HT-29 (cell line): ENCODE results near the gene CTDSP2. TPM values are rescaled to one million over a fixed set of nuclear protein-coding genes. Genes with fewer than 3 reads are reported as not detected.
"Not testable (repeated sequence)": the region's sequence is repeated elsewhere in the genome, so short reads cannot be mapped to it uniquely, and the experiment has no call there.

Experiments
- DNase-seq: peaks from one replicate; pipeline ENCODE4 v3.0.0-alpha.2; 2015; ENCODE audit warnings: low spot score
- total RNA-seq: library from RNA; depleted of rRNA; stranded (reverse); fragments of >200 nt; shearing (Covaris generic); gene quantifications from 2 replicates; pipeline ENCODE4 v1.2.3, GENCODE V29; 2014

CTDSP2 gene
- total RNA-seq, 1 experiment from 2014 or later, result 40.7 TPM

GRCh38 chr12:57853864-57854556 is 7.5 kb upstream of the CTDSP2 start:
- DNase-seq, result no peak

GRCh38 chr12:57852620-57853500 is 6.3 kb upstream of the CTDSP2 start:
- DNase-seq, result no peak

GRCh38 chr12:57852200-57852599 is 5.7 kb upstream of the CTDSP2 start:
- DNase-seq, result no peak

GRCh38 chr12:57851552-57851951 is 5.0 kb upstream of the CTDSP2 start:
- no peak for DNase-seq

GRCh38 chr12:57850854-57851430 is 4.4 kb upstream of the CTDSP2 start:
- DNase-seq, result no peak

- not testable (repeated sequence) for DNase-seq
These were observed 2.9 kb upstream of the CTDSP2 start for GRCh38 chr12:57849447-57849846.

GRCh38 chr12:57849035-57849434 is 2.5 kb upstream of the CTDSP2 start:
- DNase-seq, result no peak

GRCh38 chr12:57848208-57848607 is 1.7 kb upstream of the CTDSP2 start:
- DNase-seq, result no peak

GRCh38 chr12:57846285-57846576 is 298 bp downstream of the CTDSP2 start:
- no peak for DNase-seq

GRCh38 chr12:57845478-57846284 is 848 bp downstream of the CTDSP2 start:
- peak; percentile 66 for DNase-seq

GRCh38 chr12:57844709-57845477 is 1.6 kb downstream of the CTDSP2 start:
- peak; percentile 39 for DNase-seq

GRCh38 chr12:57842342-57843294 is 3.9 kb downstream of the CTDSP2 start:
- DNase-seq, result no peak

GRCh38 chr12:57841445-57841844 is 5.1 kb downstream of the CTDSP2 start:
- DNase-seq, result no peak

- DNase-seq, result no peak
These were observed 5.8 kb downstream of the CTDSP2 start for GRCh38 chr12:57840726-57841125.

GRCh38 chr12:57839996-57840395 is 6.5 kb downstream of the CTDSP2 start:
- no peak for DNase-seq

- DNase-seq, result no peak
These were observed 7.8 kb downstream of the CTDSP2 start for GRCh38 chr12:57838594-57839302.

- no peak for DNase-seq
These were observed 8.5 kb downstream of the CTDSP2 start for GRCh38 chr12:57837864-57838562.
